ES-I3 (cell line): Measurements from ENCODE around the gene ARHGAP20.

ENCODE experiments used
- H3K36me3 ChIP-seq: 2 replicates; pipeline ENCODE4 v1.6.1; 2013; ENCODE audit warnings: mild to moderate bottlenecking, low read length, control low read depth, moderate library complexity; ENCODE audit not compliant: insufficient read depth
- H3K4me1 ChIP-seq: 2 replicates; pipeline ENCODE4 v1.6.1; 2013; ENCODE audit warnings: mild to moderate bottlenecking, control low read depth, low read length; ENCODE audit not compliant: insufficient read depth
- H3K9ac ChIP-seq: 2 replicates; pipeline ENCODE4 v1.6.1; 2013; ENCODE audit warnings: low read depth, mild to moderate bottlenecking, low read length, moderate library complexity
- H3K9me3 ChIP-seq: 2 replicates; pipeline ENCODE4 v1.6.1; 2013; ENCODE audit warnings: mild to moderate bottlenecking, low read length, moderate library complexity; ENCODE audit not compliant: control insufficient read depth, insufficient read depth

ARHGAP20 gene

GRCh38 chr11:110606415-110606814 lies 105.8 kb downstream of the ARHGAP20 start:
- no peaks in the 10 kb centered on the region for H3K36me3 ChIP-seq
- H3K4me1 ChIP-seq: no peaks in the 10 kb centered on the region

DNA sequence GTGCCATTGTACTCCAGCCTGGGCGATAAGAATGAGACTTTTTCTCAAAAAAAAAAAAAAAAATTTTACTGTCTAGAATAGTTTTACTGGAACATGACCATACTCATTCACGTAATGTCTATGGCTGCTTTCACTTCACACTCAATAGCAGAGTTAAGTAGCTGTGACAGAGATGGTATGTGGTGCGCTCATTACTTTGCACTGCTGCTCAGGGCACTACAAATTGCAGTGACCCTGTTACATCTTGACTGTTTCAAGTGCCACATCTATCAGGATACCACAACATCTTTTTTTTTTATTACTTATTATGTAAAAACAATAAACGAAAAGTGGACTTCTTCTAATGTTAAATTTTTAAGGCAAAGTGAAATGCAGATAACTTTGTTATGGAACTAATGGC lies 110.3 kb downstream of the ARHGAP20 start:
- Histone ChIP-seq H3K4me1 (no peaks in the 10 kb centered on the region), H3K9ac (no peak overlapping the region)

More at GRCh38 chr11:110606415-110606814, 105.8 kb downstream of the ARHGAP20 start:
- no peaks in the 10 kb centered on the region for H3K9me3 ChIP-seq
- no peak overlapping the region for H3K9ac ChIP-seq

DNA sequence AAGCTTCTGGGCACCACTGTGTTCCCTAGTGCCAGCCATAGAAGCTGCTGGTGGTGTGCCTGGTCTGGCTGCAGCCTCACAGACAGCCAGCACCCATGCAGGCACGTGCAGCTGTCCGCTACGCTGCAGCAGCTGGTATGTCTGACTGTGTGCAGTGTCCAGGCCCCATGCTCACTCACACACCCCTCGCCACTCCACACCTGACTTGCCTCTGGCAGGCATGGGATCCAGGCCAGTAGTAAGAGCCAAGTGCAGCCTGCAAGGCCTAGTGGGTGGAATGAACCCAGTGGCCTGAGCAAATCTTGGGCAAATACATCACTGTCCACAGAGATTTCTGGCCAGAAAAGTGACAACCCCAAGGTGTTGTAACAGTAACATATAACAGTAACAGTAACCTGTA lies 111.9 kb downstream of the ARHGAP20 start:
- no peak overlapping the region for H3K9ac ChIP-seq
- H3K36me3 ChIP-seq: no peaks in the 10 kb centered on the region
- no peaks in the 10 kb centered on the region for H3K4me1 ChIP-seq
- no peaks in the 10 kb centered on the region for H3K9me3 ChIP-seq

More for the DNA sequence above, 110.3 kb downstream of the ARHGAP20 start:
- Histone ChIP-seq H3K36me3 (no peaks in the 10 kb centered on the region), H3K9me3 (no peaks in the 10 kb centered on the region)

DNA sequence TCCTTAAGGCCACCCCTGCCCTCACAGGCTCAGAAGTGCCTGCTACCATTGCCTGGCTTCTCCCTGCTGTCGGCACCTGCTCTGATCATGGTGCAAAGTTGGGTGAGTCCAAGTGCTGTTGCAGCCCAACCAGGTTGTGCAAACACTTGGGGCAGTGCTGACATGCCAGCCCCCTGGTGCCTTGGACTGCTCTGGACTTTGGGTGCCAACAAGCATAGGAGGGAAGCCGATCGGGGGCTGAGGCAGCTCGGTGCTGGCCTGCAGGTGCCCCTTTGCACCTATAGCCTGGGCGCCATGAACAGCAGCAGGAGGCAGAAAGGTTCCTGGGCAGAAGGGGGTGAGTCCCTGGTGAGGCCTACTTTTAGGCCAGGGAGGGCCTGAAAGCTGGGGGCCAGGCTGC lies 113.0 kb downstream of the ARHGAP20 start:
- Histone ChIP-seq H3K4me1 (no peaks in the 10 kb centered on the region), H3K9ac (no peak overlapping the region), H3K9me3 (no peaks in the 10 kb centered on the region), H3K36me3 (no peaks in the 10 kb centered on the region)

- H3K9me3 ChIP-seq: no peaks in the 10 kb centered on the region
Measured at GRCh38 chr11:110598725-110599124, 113.5 kb downstream of the ARHGAP20 start.

DNA sequence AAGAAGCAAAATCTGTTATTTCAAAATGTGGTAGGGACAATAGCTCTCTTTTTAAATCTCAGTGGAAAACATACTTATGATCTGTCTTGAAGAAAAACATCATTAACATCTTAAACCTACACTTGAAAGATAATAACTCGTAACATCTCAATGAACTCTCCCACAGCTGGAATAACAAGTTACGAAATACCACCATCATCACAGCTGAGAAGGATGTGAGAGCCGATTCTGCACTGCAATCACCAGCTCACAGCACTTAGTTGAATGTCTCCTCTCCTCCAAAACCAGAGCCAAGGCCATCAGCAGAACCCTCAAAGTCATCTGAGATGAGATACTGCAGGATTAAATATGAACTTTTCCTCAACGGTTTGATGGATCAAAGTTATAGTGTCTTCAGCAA lies 124.3 kb downstream of the ARHGAP20 start:
- no peaks in the 10 kb centered on the region for H3K36me3 ChIP-seq
- H3K4me1 ChIP-seq: no peaks in the 10 kb centered on the region
- H3K9ac ChIP-seq: no peak overlapping the region
- H3K9me3 ChIP-seq: no peaks in the 10 kb centered on the region

More at GRCh38 chr11:110598725-110599124, 113.5 kb downstream of the ARHGAP20 start:
- Histone ChIP-seq H3K9ac (no peak overlapping the region), H3K36me3 (no peaks in the 10 kb centered on the region), H3K4me1 (no peaks in the 10 kb centered on the region)

DNA sequence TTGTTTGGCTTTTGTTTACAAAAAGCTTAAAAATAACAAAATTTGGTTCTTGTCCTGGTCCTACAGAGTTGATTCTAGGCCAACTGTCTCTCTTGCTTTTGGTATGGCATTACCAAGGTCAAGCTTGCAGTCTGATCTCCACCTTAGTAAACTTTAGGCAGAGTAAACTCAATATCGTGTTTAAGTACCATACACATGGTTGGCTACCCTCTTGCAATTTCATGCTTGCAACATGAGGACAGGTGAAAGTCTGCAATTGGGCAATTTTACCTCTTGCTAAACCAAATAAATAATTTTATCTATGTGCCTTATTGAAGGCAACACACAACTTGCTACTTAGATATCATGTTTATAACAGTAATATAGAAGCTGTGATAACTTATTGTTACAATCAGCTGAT lies 125.1 kb downstream of the ARHGAP20 start:
- Histone ChIP-seq H3K9ac (no peak overlapping the region), H3K9me3 (no peaks in the 10 kb centered on the region), H3K36me3 (no peaks in the 10 kb centered on the region), H3K4me1 (no peaks in the 10 kb centered on the region)

DNA sequence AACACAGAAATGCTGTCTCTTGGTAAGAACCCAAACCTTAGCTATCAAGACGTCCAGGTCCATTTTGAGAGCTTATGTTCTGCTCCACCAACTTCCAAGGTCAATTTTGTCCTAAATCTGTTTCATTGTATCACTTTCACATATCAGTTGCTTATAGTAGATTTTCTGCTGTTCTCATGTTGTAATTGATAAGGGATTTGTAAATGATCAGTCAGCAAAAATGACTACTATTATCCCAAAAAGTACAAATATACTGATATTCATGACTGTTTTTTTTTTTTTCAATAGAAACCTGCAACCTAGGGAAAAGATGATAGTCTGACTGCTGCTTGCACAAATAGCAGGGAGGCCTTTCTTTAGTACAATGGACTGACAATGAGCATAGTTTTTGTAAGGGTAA lies 128.1 kb downstream of the ARHGAP20 start:
- no peaks in the 10 kb centered on the region for H3K4me1 ChIP-seq
- H3K9ac ChIP-seq: no peak overlapping the region
- no peaks in the 10 kb centered on the region for H3K36me3 ChIP-seq
- H3K9me3 ChIP-seq: no peaks in the 10 kb centered on the region

DNA sequence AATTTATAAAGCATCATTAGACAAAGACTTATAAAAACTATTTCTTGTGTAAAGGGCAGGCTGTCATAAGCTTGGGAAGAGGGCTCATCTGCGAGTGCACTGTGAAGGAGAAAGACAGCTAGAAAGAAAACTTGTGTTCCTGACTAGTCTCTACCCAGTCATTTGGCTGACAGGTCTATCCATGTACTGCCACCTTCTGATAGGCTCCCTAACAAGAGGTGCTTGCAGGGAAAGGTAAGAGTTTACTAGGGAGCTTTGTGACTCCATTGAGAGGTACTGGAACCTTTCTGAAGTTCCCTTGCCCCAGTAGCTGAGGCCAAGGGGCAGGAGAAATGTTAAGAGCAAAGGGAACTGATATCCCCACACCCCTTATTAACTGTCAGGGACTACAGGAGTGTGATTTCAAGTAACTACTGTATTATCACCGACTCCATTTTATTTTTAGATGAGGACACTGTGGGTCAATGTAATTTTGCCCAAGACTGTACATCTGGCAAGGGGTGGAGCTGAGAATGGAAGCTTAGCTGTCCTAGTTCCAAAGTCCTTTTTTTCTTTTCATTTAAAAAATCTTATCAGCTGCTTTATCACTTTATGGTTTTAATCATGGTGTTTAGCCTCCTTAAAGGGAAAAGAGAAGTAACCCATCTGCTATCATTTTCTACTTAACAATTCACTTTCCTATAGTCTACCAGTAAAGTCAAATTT lies 129.4 kb downstream of the ARHGAP20 start:
- no peaks in the 10 kb centered on the region for H3K9me3 ChIP-seq
- no peaks in the 10 kb centered on the region for H3K36me3 ChIP-seq
- H3K9ac ChIP-seq: no peak overlapping the region
- no peaks in the 10 kb centered on the region for H3K4me1 ChIP-seq

DNA sequence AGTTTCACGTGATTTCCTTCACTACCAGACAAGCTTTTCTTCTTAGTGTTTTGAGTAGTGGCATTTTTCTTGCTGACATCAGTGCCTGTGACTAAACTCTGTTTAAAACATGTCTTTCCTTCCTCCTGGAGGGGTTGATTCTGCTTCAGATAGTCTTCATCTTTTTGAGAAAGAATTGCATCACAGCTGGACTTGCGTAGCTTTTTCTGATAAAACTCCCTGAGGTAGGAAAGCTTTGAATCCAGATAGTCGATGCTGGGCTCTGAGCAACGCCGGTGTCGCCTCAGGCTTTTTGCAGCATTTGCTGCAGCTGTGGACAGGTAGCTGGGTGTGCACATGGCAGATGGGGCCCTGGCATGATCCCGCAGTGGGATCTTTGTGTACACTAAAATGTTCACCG lies 131.7 kb downstream of the ARHGAP20 start:
- Histone ChIP-seq H3K9ac (no peak overlapping the region), H3K4me1 (no peaks in the 10 kb centered on the region), H3K36me3 (no peaks in the 10 kb centered on the region), H3K9me3 (no peaks in the 10 kb centered on the region)

GRCh38 chr11:110573411-110573810 lies 138.8 kb downstream of the ARHGAP20 start:
- Histone ChIP-seq H3K4me1 (no peaks in the 10 kb centered on the region), H3K9me3 (no peaks in the 10 kb centered on the region), H3K36me3 (no peaks in the 10 kb centered on the region), H3K9ac (no peak overlapping the region)

DNA sequence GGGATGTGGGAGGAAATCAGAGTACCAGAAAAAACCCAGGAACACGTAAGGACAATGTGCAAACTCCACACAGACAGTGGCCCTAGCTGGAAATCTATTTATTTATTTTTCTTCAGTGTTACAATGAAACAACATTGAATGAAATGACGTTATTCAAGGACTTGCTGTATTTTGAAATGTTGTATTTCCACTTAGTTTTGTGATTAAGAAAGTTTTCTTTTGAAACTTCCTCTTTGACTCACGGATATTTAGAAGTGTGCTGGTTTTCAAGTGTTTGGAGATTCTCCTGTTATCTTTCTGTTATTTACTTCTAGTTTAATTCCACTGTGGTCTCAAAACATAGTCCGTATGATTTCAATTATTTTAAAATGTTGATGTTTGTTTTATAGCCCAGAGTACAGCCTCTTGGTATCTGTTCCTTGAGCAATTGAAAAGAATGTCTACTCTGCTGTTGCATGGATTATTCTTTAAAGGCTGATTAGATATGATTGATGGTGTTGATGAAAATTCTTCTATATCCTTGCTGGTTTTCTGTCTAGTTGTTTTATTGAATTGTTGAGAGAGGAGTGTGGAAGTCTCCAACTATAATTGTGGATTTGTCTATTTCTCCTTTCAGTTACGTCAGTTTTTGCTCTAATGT lies 141.0 kb downstream of the ARHGAP20 start:
- no peaks in the 10 kb centered on the region for H3K36me3 ChIP-seq
- H3K4me1 ChIP-seq: no peaks in the 10 kb centered on the region
- H3K9ac ChIP-seq: no peak overlapping the region
- H3K9me3 ChIP-seq: no peaks in the 10 kb centered on the region; the same call in 1 of the 2 replicates

DNA sequence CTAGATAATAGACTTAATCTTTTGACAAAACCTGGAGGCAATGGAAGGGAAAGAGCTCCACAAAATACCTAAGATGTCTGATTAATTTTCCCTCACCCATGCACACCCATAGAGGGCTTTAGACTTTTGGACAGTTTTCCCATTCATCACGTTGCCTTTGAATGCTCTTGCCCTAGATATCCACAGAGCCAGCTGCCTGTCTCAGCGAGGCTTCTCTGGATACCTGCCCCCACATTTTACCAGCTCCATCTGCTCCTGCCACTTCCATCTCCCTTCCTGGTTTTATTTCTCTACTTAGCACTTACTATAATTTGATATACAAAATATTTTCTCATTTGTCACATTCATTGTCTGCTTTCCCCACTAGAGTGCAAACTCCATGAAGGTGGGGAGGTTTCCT lies 145.7 kb downstream of the ARHGAP20 start:
- H3K9ac ChIP-seq: no peak overlapping the region
- H3K4me1 ChIP-seq: peaks cover 10% of the 10 kb centered on the region; the same call in 1 of the 2 replicates
- no peaks in the 10 kb centered on the region for H3K36me3 ChIP-seq
- H3K9me3 ChIP-seq: no peaks in the 10 kb centered on the region; the same call in 1 of the 2 replicates

DNA sequence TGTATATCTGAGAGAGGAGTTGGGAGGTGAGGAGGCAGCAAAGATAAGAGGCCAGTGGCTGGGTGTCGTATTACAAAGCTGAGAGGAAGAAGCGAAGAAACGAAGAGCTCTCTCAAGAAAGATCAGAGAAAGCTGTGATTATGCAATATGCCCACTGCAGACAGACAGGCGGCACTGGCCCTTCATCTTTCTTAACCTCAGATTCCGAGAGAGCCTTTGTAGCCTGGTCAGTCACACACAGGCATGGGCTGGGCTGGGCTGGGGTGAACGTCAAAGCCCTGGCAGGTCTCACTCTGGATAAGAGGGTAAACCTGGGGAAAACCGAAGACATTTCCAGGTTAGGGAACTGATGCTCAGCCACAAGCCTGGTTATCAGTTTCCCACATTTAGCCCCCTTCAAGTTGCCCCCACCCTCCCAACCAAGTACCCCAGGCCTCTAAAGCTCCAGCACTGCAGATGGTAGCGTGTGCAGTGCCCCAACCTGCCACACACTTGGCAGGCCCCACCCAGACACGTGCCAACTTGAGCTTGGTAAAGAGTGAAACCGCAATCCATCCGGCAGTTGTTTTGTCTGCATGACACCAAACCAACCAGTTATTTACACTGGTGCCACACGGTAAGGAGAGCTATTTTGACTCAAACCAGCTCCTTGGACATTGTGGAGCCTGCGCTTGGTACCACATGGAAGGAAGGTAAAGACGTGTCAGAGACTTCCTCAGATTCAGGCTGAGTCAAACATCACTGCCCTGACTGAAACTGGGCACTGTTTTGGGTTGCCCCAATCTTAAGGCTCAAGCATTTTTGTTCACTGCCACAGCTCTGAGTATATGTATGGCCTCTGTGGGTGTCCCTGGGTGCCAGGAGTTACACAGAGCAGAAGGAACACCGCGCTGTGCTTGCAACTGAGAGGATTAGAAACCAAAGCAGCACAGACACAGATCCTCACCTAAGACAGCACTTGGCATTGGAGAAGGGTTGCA lies 146.6 kb downstream of the ARHGAP20 start:
- no peaks in the 10 kb centered on the region; the same call in 1 of the 2 replicates for H3K9me3 ChIP-seq
- peaks cover 10% of the 10 kb centered on the region; the same call in 1 of the 2 replicates for H3K4me1 ChIP-seq
- H3K9ac ChIP-seq: no peak overlapping the region
- no peaks in the 10 kb centered on the region for H3K36me3 ChIP-seq
